Measurements from ENCODE around the gene STK32B.
"Not testable (repeated sequence)": the region's sequence is repeated elsewhere in the genome, so short reads cannot be mapped to it uniquely, and the experiment has no call there.

STK32B gene

DNA sequence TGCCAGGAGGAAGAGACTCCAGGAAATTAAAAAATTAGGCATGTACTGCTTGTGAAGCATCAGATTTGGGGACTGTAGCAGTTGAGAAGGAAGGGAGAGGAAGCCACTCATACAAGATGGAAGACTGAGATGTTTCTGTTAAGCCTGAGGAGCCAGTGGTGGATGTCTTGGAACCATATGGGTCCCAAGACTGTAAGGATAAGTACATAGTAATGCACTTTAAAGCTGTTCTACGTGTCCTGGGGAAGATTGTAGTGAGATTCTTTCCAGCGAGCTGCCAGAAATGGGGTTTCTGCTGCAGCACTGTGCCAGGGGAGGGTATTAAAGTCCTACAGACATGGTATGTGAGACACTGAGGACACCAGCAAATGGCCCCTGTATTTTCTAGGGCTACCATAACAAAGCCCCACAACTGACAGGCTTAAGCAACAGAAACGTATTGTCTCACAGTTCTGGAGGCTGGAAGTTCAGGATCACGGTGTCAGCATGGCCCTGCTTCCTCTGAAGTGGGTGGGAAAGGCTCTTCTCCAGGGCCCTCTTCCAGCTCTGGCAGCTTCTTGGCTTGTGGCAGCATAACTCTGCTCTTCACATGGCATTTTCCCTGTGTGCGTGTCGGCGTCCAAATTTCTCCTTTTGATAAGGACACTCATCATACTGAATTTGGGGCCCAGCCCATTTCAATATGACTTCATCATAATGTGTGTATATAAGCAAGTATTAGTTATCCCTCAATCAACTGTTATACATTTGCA lies 352.6 kb downstream of the STK32B start:
- DNase-seq = no peak

DNA sequence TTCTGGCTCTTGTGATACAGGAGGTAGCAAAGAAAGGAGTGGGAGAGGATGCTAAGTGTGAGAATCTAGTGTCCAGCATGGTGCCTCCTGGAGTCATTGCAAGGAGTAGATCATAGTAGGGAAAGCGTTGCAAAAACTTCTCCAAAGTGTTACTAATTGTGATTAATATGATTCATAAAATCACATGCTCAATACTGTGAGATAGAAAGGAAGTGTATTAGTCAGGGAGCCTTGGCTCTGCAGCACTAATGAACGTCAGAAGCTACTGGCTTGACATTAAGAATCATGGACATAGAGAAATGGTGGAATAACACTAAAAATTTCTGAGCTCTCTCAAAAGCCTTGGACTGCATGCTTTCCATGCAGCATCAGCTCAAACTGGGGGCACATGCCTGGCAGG lies 358.0 kb downstream of the STK32B start:
- peak; percentile 3 for DNase-seq

DNA sequence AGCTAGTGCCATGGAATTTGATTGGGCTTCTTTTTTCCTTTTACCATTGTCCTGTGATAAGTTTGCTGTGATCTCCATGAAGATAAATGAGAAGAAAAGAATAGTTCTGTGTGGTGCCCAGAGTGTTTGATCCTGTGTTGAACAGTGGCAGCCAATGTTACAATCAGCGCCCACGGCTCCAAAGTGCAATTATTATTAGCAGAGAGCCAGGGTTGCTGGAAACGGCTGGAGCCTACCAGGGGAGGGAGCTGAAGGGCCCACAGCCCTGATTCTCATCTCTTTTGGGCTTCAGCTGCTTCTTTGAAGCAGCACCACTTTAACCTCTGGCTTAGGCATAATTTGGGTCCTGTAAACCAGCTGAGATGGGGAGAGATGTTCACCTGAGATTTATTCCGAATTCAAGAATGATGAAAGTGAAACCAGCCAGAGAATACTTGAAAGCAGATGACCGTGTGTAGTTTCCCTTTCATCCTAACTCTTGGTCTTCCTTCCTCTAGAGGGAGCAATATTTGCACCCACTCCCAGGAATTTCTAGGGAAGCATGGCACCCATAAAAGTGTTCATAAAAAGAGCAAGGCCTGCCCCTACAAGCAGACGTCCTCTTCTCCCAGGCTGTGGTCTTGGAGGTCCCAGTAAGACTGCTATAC lies 358.8 kb downstream of the STK32B start:
- no peak for DNase-seq

DNA sequence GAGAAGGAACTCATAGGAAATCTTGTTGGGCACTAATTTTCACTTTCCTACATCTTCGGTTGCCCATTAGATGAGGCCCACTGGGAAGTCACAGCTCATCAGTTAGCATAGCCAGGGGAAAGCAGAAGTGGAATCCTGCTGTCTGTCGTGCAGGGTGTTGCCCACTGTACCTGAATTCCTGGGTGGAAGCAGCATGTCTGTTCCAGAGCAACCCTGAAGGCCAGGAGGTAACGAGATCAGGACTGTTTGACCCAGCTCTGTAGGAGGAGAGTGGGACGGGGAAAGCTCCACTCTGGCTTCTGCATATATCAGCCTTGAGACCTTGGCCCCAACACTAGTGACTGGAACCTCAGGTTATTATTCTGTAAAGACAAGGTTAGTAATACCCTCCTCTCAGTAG lies 361.0 kb downstream of the STK32B start:
- no peak for DNase-seq

DNA sequence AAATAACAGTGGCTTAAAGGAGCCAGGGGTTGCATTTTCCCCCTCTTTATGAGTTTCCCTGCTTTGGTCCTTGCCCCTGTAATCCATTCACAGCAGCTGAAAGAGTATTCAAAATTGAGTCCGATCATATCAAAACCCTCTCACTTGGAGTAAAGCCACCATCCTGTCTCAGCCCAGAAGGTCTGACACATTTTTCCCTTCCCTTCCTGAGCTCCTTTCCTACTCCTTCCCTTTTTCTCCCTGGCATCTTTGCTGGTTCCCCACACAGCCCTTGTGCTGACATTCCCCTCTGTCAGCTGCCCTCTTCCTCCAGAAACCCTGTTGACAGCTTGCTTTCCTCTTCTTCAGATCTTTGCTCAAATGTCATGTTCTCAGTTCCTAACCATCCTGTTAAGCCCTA lies 361.5 kb downstream of the STK32B start:
- no peak for DNase-seq

DNA sequence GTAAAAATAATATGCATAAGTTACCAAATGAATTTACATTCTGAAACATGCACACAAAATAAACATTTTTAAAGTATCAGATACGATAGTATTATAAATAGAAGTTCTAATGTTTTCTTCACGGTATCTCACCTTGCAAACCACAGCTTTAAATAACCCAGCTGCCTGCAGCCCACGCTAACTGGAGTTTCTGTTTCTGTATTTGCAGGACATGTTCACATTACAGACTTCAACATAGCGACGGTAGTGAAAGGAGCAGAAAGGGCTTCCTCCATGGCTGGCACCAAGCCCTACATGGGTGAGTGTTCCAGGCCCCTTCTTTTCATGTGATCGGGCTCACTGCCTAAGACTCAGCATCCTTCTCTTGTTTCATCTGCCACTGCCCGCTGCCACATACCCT lies 365.4 kb downstream of the STK32B start:
- no peak for DNase-seq

DNA sequence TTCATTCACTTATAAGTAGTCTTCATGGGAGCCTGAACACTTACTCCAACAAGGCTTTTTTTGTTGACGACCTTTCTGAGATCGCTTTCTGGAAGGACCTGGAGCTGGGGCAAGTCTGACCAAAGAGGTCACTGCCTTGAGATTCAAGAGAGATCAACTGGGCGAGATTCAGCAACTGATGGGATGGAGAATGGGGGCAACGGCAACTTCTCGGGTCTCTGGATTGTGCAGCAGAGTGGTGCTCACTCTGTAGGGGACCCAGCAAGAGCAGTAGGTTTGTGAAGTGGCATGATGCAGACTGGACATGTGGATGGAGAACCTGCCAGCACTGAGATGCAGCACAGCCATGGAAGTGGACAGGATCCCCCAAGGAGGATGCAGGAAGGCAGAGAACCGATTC lies 369.0 kb downstream of the STK32B start:
- no peak for DNase-seq

DNA sequence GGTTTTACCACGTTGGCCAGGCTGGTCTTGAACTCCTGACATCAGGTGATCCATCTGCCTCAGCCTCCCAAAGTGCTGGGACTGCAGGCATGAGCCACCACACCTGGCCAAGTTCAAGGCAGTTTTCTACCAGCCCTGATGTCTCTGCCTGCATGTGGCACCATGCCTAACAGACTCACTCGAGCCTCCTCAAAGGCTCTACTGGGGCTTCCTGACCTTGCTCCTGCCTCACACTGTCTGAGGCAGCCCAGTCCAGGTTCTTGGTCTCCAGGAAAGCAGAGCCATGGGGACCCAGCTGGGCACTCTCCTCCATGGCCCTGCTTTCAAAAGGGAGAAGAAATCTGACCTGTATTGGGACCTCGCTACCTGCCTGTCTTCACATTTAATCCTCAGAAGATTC lies 370.1 kb downstream of the STK32B start:
- no peak for DNase-seq

DNA sequence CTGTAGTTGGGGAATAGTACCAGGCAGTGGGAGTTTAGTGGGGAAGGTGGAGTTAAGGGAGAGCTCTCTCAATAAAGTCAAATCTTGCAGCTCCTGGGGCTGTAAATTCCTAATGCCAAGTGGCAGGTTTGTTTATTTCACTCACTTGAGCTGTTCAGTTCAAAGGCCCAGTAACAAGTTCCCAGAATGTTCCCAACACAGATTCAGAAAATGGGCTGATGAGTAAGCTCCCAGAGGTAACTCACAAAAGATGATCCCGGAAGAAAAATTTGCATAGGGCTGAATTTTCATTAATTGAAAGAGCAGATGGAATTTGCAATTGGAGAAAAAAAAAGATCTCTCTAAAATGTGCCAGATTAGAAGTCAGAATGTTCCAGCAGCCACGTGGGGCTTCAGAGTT lies 370.9 kb downstream of the STK32B start:
- DNase-seq = no peak

DNA sequence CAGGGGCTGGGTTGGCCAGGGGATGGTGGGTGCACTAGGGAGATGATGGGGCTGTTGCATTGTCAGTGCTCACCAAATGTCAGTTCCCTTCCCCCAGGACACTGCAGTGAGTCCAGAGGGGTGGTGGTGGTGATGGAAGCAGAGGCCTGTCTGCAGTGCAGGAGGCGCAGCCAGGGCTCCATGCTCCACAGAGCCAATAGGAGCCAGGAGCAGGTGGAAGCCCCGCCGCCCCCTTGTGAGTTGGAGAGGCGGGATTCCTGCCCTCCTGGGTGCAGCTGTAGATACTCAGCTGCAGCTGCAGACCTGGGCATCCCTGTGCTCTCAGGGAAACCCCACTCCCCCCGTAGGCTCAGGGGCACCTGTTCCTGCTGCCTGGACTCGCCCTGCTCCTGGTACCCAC lies 372.4 kb downstream of the STK32B start:
- no peak for DNase-seq

DNA sequence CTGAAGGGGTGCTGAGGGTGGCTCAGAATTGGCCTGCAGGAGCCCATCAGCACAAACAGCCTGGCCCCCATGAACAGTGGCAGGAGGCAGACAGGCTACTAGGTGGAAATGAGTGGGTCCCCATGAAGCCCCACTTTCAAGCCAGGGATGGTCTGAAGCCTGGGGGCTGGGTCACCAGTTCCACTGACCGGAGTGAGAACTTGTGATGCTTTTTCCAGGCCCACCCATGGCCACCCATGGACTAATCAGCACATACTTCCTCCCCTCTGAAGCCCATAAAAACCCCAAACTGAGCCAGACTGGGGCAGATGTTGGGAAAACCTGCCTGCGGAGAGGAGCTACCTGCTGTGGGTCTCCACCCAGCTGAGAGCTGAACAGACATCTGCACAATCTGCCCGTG lies 372.9 kb downstream of the STK32B start:
- no peak for DNase-seq

DNA sequence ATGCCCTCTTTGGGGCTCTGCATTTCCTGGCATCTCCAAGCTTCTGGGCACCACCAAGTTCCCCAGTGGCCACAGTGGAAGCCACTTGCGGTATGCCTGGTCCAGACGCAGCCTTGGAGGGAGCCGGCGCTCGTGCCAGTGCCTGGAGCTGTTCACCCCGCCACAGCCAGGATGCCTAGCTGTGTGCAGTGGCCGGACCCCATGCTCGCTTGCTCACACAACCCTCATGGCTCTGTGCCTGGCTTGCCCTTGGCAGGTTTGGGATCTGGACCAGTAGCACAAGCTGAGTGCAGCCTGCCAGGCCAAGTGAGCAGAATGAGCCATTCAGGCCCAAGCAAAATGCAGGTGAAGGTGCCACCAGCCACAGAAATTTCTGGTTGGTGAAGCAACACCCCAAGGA lies 373.6 kb downstream of the STK32B start:
- DNase-seq = no peak

DNA sequence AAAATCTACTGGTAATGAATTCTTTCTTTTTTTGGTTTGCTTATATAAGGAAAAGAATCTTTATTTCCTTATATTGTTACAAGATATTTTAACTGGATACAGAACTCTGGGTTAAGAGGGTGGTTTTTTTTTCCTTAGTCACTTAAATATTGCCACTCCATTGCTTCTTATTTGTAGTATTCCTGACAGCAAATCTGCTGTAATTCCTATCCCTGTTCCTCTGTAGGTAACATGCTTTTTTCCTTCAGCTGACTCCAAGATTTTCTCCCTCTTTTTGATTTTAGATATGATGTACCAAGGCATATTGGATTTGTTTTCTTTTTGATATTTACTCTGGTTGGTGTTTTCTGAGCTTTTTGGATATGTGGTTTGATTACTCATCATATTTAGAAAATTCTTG lies 378.5 kb downstream of the STK32B start:
- DNase-seq = no peak

DNA sequence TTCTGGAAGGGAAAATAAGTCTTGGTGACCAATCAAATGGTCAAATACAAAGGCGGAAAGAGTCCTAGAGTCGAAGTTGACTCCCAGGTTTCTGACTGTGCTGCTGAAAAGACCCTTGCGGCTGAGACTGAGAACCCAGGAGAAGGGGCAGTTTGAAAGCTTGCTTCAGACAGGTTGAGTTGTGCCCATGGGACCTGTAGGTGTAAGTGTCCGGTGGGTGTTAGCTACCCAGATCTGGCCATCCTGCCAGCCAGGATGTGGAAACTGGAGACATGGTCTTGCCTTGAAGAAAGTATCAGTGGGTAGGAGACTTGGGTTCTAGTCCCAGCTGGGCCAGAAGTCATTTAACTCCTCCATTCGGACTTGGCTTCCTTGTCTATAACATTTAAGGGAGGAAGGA lies 381.9 kb downstream of the STK32B start:
- no peak for DNase-seq

DNA sequence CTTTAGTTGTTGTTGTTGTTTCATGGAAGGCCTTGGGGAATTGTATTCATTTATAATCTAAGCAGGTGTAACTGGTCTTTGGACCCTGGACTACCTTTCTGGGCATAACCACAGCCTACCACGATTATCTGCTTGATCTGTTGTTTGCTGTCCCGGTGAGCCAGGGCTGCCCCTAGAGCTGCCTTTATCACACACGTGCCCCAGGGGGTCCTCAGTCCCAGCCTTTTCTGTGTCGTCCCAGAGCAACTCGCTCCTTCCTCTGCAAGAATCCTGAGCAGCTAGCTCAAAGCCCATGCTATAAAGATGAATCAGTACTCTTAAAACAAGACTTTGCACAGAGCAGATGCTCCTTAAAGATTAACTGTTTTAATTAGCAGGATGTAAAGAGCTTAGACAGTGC lies 383.9 kb downstream of the STK32B start:
- DNase-seq = no peak

DNA sequence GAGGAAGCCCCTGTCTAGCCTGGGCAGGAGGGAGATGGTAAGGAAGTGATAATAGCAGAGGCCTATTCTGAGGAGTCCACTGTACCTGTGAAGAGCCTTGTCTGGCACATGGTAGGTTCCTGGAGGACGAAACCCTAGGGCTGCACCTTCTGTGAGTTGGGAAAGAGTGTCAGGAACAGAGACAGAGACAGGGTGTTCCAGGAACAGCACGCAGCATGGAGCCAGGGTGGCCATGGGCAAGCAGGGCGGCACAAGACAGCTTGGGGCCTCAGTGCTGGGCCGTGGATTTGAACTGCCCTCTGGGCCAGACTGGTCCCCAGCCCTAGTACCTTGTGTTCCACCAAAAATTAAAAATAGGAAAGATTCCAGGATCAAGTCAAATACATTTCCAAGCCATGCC lies 384.5 kb downstream of the STK32B start:
- DNase-seq = no peak

DNA sequence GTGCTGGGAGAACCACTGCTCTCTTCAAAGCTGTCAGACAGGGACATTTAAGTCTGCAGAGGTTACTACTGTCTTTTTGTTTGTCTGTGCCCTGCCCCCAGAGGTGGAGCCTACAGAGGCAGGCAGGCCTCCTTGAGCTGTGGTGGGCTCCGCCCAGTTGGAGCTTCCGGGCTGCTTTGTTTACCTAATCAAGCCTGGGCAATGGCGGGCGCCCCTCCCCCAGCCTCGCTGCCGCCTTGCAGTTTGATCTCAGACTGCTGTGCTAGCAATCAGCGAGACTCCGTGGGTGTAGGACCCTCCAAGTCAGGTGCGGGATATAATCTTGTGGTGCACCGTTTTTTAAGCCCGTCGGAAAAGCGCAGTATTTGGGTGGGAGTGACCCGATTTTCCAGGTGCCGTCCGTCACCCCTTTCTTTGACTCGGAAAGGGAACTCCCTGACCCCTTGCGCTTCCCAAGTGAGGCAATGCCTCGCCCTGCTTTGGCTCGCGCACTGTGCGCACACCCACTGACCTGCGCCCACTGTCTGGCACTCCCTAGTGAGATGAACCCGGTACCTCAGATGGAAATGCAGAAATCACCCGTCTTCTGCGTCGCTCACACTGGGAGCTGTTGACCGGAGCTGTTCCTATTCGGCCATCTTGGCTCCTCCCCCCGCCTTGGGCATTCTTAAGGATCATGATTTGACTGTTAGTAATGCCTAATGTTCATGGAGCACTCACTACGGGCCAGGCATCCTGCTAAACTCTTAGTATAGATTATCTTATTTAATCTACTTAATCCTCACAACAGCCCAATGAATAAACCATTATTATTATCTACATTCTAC lies 392.9 kb downstream of the STK32B start:
- DNase-seq = not testable (repeated sequence)

DNA sequence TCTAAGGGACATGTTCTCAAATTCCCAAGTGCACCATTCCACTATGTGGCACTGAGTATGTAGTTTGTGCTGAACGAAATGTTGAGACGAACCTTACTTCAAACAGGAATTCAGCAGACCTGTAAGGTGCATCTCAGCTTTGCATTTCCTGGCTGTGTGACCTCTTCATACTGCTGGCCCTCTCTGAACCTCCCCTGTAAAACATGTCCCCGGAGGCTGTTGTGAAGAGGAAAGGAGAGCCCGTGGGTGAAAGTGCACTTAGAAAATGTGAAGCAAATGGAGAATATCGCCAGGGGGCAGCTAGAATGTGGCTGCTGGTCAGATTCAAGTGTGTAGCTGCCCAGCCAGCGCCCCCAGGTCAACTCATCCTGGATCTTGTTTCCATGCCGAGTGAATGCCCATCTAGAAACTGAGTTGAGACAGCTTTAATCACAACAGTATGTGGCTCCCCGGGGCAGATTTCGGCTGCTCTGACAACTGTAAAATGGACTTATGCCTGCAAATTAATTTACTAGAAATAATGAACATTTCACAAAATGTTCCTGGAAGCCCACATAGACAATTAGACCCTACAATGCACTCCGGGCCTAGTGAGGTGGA lies 393.7 kb downstream of the STK32B start:
- no peak for DNase-seq

DNA sequence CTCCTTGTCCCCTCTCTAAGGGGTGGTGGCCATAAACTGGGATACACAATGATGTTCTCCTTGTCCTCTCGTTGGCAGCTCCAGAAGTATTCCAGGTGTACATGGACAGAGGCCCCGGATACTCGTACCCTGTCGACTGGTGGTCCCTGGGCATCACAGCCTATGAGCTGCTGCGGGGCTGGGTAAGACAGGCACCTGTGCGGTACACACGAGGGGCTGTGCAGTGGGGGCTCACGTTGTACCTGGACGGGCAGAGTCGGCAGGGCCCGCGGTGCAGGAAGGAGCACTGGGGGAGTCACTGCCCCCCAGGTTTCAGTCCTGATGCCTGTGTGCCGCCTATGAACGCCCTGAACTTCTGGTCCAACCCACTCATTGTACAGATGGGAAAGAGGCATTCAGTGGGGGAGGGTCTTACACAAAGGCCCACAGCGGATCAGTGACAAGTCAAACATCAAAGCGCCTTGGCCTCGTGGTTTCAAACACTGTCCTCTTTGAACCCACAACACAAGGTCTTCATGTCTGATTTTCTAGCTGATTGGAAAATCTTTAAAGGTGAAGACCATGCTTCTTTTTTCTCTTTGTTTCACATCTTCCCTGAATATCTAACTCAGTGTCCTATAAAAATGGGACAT lies 395.4 kb downstream of the STK32B start:
- no peak for DNase-seq

DNA sequence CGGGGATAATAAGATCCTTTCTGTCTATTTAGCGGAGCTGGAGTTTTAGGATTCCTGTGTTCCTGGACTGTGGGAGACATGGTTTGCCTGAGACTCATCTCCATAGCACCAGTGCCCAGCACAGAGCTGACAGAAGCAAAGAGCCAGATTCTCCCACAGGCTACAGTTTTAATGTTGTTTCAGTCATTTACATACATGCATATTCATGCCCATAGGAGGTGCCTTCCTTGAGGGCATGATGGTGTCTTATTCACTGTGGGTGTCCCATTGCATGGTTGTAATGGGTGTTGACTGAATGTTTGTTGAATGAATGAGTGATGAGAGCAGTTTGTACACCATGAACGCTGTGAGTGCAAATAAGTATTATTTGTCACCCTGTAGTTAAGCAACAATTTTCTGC lies 396.5 kb downstream of the STK32B start:
- DNase-seq = no peak

DNA sequence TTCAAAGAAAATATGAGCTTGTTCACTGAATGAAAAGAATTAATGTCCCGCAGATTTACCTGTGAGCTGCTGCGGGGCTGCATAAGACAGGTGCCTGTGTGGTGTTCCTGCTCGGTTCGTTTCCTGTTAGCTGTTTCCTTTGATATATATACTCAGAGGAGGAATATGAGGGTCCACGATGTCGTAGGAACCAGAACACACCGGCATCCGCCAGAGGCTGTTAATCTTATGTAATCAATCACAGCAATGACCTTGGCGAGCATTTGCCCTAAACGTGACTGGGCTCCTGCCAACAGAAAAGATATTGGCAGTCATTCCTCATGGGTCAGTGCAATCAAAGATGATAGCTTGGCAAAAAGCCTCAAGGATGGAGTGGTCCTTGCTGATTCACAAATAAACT lies 396.9 kb downstream of the STK32B start:
- DNase-seq = no peak

DNA sequence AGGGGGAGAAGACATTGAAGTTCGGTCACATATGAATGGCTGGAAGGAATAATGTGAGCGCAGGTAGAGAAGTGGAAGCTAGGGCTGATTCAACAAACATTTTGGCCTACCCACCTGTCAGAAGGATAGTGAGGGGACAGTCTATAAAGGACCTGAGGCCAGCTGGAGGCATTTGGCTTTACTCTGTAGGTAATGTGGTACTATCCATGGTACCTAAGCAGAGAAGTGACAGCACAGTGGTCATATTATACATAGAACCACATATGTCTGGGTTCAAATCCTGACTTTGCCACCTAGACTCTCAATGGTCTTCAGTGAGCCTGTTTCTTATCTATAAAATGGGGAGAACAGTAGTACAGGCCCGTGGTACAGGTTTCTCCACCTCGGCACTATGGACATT lies 400.0 kb downstream of the STK32B start:
- no peak for DNase-seq

DNA sequence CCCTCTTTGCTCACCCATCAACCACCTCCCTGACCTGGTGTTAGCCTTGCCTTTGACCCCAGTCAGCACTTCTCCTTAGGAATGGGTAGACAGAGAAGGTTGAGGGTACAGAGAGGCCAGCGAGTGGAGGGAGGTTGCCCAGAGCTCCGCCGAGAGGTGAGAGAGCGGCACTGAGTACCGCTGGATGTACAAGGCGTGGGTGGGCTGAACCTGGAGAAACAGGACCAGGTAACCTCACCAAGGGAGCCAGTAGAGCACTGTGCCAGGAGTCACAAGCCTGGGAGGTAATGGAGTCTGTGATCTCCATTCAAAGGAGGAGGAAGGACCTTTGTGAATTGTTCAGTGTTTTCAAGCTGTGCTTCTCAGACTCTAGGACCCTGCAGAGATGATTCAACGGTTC lies 400.9 kb downstream of the STK32B start:
- DNase-seq = no peak
